SK-N-SH (cell line): Measurements from ENCODE around the gene RND2.

Source experiments
- CHD2 ChIP-seq: fragments of 150-350 bp; IDR thresholded peaks from 2 replicates; pipeline ENCODE4 v1.6.1; 2018; ENCODE audit warnings: low read length; ENCODE audit not compliant: partially characterized antibody
- EP300 ChIP-seq, 2 experiments: IDR thresholded peaks; 2 replicates each; pipeline versions ENCODE4 v1.4.0 to v1.6.1; 2012; ENCODE audit warnings: borderline replicate concordance in 1 of 2, low read depth in 1 of 2, low read length in 1 of 2
- GABPA ChIP-seq: IDR thresholded peaks from 2 replicates; pipeline ENCODE4 v1.4.0; 2012; ENCODE audit warnings: low read depth, mild to moderate bottlenecking
- RAD21 ChIP-seq: IDR thresholded peaks from 2 replicates; pipeline ENCODE4 v1.6.1; 2012; ENCODE audit warnings: mild to moderate bottlenecking, low read length
- SIN3A ChIP-seq: IDR thresholded peaks from 2 replicates; pipeline ENCODE4 v1.6.1; 2012; ENCODE audit warnings: low read depth, mild to moderate bottlenecking, low read length, moderate library complexity, borderline replicate concordance
- SMC3 ChIP-seq: IDR thresholded peaks from 2 replicates; pipeline ENCODE4 v1.6.1; 2012; ENCODE audit warnings: low read depth, low read length, improper control_type of control experiment
- TF ChIP-seq, protein P1 (sequence below): fragments of 200-600 bp; sonication (generic); IDR thresholded peaks from 2 replicates; pipeline ENCODE4 v1.6.1; 2017; ENCODE audit warnings: antibody characterized with exemption, mild to moderate bottlenecking, moderate library complexity

GRCh38 chr17:43042025-43042628, 17.1 kb downstream of the RND2 start:
- TF ChIP-seq, protein P1, sequence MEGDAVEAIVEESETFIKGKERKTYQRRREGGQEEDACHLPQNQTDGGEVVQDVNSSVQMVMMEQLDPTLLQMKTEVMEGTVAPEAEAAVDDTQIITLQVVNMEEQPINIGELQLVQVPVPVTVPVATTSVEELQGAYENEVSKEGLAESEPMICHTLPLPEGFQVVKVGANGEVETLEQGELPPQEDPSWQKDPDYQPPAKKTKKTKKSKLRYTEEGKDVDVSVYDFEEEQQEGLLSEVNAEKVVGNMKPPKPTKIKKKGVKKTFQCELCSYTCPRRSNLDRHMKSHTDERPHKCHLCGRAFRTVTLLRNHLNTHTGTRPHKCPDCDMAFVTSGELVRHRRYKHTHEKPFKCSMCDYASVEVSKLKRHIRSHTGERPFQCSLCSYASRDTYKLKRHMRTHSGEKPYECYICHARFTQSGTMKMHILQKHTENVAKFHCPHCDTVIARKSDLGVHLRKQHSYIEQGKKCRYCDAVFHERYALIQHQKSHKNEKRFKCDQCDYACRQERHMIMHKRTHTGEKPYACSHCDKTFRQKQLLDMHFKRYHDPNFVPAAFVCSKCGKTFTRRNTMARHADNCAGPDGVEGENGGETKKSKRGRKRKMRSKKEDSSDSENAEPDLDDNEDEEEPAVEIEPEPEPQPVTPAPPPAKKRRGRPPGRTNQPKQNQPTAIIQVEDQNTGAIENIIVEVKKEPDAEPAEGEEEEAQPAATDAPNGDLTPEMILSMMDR, result no peak
- TF ChIP-seq SIN3A (no peak), GABPA (no peak), SMC3 (no peak), RAD21 (no peak), CHD2 (no peak), EP300 (IDR thresholded peaks at IDR 0.05; ENCODE audit: borderline replicate concordance in 1 of 2, low read depth in 1 of 2, low read length in 1 of 2) (no peak)
